ENCODE measurements around the gene MCCC1.
"Not testable (repeated sequence)": the region's sequence is repeated elsewhere in the genome, so short reads cannot be mapped to it uniquely, and the experiment has no call there.

The MCCC1 gene

DNA sequence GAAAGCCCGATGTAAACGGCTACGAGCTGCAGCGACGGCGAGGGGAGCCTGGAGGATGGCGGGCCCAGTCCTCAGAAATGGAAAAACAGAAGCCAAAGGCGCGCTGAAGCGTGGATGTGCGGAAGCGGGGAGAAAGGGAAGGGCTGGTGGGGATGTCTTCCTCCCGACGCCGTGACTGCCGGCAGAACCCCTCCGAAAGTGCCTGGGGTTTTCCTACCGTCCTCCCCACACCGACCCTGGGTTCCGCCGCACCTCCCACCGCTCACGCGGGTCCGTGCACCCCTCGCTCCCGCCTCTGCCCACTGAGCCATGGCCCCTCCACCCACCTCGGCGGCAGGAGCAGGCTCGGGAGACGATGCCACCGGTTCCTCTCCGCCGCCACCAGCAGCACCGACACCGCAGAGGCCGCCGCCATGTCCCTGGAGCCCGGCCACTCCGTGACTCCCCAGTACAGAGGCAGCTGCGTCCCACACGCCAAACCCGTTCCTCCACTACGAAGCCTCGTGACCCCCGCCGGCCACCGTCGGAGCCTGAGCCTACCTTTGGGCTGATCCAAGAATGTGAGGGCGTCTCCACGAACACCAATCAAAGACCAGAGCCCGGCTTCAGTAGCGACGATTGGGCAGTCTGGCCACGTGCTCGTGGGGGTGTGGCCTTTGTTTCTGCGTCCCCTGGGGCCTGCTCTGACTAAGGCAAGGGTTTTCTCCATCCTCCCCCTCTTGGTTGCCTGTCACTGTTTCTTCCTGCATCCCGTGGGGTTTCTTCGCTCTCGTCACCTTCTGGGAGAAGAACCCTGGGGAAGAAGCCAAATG is at the start of gene MCCC1:
TSS of gene MCCC1 (minus strand) at position 471 of the 812 bp plus-strand sequence. CDS start at position 415, 56 bp downstream.
- peak; percentile 99 for DNase-seq (ENCODE audit: low read depth, low spot score)

DNA sequence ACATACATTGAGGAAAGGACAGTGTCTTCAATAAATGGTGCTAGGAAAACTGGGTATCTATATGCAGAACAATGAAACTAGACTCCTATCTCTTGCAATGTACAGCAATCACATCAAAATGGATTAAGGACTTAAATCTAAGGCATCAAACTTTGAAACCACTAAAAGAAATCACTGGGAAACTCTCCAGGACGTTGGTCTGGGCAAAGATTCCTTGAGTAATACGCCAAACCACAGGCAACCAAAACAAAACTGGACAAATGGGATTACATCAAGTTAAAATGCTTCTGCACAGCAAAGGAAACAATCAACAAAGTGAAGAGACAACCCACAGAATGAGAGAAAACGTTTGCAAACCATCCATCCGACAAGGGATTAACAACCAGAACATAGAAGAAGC is 48.8 kb upstream of the MCCC1 start:
- DNase-seq (ENCODE audit: low read depth, low spot score): peak; percentile 93

DNA sequence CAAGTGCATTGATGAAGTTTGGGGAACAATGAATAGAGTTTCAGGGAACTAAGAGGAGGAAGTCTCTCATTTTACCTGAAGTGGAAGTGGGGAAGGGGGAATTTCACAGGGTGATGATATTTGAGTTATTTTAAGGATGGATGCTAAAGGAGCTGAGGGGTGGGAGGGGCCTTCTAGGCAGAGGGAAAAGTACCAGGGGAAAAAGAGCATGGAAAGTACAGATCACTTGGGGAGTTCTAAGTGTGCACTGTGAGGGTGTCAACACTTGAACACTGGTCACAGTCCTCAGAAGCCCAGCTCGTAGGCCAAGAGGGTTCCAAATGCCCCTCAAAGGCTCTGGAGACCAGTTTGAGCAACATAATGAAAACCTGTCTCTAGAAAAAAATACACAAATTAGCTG is 45.1 kb upstream of the MCCC1 start:
- DNase-seq (ENCODE audit: low read depth, low spot score): no peak

DNA sequence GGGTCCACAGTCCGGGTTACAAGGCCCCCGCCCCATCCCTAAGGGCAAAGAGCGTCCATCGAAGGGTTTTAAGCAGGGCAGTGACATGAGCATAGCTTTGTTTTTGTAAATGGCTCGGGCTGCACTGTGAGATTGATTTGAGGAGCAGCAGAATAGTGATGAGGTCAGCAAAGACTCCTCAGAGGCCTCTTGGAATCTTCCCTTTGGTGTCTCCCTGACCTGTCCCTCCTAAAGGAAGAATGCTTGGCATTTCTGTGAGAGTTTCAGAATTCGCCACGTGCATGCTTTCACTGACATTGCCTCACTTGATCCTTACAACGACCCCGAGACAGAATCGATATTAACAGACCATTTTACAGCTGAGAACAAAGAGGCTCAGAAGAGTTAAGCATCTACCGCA is 42.9 kb upstream of the MCCC1 start:
- DNase-seq (ENCODE audit: low read depth, low spot score): no peak

DNA sequence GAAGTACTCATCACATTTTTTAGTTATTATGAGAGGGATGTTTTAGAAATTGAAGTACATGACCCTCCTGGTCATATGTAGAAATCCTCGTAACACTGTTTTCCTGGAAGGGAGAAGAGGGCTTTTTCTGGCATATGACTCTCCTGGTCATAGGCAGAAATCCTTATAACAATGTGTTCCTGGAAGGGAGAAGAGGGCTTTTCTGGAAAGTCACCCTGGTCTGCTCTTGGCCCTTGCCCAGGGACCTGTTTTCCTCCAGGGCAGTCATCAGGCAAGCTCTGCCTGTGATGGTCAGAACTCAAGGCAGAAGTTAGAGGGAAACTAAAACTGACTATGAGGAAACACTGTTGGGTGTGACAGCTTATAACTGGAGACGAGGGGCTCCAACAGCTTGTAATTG is 35.5 kb upstream of the MCCC1 start:
- no peak for DNase-seq (ENCODE audit: low read depth, low spot score)

DNA sequence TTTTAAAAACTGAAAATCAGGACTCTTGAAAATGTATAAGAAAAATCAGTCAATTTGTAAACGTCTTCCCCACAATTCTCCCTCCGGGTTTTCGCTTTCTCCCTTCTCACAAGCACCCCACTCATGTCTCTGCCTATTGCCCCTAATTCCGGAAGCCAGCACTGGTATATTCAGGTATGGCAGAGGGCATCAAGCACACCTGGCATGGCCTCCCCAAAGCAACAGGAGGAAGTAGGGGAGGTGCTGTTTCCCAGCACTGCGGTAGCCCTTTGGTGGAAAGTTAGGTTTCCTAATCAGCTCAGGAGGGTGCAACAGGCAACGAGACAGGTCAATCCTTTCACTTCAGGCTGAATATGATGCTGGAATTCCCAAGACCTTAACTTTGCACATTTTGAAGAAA is 33.1 kb upstream of the MCCC1 start:
- no peak for DNase-seq (ENCODE audit: low read depth, low spot score)

DNA sequence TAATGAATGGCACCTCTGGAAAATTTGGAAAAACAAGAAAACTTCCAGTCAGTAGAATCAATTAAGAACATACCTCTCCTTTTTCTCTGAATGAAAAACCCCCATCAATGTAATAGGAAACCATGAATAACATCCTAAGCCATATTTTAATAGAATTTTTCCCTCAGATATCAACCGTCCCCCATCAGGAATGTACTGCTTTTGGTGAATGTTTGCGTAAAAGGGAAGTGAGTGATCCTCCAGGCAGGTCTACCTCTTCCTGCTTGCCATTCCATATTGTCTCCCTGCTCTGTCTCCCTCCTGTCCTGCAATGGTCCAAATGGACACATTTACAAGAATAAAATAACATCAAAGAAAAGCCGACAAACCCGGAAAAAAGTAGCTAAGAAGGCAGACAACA is 32.4 kb upstream of the MCCC1 start:
- DNase-seq (ENCODE audit: low read depth, low spot score): no peak

DNA sequence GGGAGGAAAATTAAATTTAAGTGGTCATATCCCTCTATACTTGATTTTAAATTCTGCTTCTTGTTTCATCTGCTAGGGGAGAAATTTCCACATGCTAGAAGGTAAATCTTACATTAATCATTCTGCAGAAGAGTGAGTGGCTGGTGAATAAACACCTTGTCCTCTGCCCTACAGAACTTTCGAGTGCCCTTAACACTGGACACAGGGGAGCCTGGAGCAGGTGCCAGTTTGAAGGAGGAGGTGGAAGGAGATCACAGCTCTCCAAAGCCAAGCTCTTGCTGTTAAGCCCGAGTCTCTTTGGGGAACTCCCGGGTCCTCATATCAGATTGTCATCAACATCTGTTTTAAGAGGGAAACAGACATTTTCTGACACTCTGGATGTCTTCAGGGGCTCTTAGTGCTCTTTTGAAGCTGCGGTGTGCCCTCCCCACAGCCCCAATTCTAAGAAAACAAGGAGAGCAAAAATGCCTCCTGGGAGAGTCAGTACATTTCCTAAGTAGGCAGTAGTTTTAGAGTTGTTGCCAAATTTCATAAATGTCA is 32.0 kb upstream of the MCCC1 start:
- no peak for DNase-seq (ENCODE audit: low read depth, low spot score)

DNA sequence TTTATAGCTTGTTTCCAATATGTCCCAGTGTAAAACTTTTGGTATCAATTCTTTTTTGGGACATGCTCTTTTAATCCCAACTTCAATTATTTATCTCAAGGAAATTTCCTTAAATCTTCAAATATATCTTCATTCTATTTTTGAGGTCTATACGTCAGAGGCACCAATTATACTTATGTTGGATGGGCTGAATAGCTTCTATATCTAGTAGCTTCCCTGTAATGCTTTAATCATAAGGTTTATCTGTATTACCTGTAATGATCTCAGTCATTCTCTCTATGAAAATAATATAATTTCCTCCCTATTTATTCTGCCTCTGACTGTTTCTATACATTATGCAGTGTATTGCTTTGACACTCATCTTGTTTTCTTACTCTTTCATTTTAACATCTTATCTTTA is 29.9 kb upstream of the MCCC1 start:
- no peak for DNase-seq (ENCODE audit: low read depth, low spot score)

DNA sequence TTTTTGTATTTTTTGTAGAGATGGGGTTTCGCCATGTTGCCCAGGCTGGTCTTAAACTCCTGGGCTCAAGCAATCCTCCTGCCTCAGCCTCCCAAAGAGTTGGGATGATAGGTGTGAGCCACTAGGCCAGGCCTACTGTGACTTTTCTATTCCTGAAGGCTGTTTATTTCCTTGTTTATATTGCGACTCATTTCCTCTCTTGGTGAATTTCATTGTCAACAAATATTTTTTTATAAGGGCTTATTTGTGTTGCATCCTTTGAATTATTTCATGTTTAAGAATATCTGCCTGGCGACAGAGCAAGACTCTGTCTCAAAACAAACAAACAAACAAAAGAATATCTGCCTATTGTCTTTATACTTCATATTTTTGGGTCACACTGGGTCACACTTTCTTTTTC is 29.4 kb upstream of the MCCC1 start:
- no peak for DNase-seq (ENCODE audit: low read depth, low spot score)

DNA sequence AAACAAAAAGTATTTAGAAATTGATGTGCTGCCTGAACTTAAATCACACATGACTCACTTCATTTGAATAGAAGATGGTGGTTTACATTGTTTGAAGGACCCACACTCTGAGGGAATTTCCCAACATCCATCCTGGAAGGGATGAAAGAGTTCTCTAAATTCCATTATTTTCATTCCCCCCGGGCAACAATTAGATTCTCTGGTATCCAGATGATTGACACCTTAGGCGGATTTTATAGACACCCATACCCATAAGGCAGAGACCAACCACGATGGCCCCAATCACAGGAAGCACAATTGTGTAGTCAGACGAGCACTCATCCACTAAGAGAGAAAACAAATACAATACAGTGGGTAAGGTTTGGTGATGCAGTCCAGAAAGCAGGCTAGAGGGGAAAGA is 24.6 kb upstream of the MCCC1 start:
- DNase-seq (ENCODE audit: low read depth, low spot score): peak; percentile 68

DNA sequence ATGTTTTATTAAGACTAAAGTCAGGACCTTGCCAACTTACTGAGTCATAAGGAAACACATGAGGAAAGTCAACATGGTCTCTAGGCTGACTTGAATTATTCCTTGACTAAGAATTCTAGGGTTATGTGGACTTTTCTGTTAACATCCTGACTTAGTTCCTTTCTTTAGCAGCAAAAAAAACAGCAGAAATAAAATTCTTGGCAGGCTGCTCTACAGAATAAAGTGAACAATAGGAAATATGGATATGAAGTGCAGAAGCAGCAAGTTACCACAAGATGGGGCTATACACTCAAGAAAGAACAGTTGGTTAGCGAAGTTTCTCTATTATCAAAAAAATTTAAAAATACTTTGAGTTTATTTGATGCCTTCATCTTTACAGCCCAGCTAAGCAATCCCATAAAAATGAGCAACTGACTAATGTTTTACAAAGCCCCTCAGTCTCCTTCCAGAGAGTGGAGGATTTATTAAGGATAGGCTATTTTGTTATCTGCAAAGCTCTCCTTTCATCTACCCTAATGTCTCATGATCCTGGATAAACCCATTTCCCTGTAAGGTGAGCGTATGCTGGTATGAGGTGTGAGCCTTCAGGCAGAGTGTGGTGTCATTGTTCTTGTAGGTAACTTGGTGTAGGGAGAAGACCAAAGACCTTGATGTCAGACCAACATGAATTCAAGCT is 23.1 kb upstream of the MCCC1 start:
- DNase-seq (ENCODE audit: low read depth, low spot score): peak; percentile 65

DNA sequence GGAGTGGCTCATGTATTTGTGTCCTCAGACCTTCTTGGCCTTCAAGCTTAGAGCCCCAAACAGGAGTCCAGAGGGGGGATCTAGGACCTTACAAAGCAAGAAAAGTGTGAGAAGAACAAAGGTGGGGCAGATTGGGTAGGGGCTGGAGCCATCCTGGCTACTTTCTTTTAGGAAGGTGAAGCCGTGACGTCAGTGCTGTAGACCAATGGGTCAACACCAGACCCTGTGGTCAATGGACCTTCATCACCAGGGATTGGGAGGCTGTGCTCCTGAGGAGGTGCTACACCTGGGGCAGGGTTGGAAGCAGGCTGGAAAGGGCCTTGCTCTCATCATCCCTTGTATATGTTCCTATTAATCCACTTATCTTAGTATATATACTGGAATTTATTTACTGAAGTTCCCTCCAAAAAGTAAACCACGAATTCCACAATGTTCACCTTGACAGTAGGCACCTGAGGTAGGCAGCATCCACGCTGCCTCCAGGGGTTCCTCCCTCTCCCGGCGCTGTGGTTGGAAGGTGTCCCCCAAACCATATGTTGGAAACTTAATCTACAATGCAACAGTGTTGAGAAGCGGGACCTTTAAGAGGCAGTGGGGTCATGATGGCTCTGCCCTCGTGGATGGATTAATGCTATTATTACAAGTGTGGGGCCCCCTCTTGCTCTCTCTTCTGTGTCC is 21.4 kb upstream of the MCCC1 start:
- DNase-seq (ENCODE audit: low read depth, low spot score): no peak

DNA sequence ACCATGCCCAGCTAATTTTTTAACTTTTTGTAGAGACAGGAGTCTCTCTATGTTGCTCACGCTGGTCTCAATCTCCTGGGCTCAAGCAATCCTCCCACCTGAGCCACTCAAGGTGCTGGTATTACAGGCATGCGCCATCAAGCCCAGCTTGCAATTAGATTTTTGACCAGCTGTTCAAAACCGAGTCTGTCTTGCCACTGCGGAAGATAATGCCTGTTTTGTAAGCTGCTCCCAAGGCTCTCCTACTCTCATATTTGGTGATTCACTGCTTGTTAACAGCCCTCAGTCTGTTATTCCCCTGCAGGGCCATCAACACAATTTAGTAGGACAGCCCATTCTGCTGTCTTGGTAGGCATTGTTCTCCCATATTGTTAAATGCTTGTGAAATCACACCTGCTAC is 17.8 kb upstream of the MCCC1 start:
- no peak for DNase-seq (ENCODE audit: low read depth, low spot score)

DNA sequence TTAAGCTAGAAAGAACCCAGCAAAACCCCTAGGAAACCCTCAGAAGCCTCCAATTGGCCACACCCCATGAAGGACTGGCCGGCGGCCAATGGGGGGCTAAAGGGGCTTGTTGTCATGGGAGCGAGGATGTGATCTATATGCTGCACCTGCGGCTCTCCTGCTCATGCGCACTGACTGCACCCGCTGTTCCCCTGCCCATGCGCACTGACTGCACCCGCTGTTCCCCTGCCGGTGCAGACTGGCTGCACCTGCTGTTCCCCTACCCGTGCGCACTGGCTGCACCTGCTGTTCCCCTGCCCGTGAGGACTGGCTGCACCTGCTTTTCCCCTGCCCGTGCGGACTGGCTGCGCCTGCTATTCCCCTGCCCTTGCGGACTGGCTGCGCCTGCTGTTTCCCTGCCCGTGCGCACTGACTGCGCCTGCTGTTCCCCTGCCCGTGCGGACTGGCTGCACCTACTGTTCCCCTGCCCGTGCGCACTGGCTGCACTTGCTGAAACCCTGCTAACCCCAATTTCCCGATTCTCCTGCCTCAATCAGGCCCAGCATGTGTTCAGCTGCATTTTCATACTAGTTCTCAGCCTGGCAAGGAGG is 16.8 kb upstream of the MCCC1 start:
- DNase-seq (ENCODE audit: low read depth, low spot score): peak; percentile 27

DNA sequence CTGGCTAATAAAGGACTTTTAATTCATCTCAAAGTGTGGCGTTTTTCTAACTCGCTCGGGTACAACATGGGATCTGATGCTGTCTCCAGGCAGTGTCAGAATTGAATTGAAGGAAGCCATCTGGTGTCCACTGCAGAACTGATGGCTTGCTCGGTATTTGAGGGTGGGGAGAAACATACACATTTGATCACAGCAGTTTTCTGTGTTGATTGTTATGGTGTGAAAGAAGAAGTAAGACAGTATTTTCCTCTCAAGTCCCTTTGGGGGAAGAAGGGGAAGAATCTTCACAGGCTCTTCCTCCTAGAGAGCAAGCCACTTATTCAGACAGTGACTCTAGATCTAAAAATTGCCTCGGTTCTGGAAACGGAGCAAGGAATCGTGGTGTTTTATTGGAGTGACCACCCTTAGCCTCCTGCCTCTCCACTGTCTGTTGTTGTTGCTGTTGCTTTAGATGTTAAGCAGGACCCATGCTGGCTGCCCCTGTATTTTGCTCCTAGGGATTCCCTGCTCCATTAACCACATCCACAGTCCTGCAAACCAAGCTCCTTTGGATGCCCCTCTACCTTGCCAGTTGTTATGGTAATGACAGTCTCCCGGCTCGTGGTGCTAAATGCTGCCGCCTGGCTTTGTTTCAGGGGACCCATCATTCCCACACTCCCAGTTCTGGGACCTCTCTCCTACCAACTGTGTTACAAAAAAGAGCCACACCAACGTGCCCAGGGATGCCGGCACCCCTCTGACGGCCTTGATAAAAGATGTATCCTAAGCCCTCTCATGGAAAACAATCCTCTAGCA is 15.3 kb upstream of the MCCC1 start:
- no peak for DNase-seq (ENCODE audit: low read depth, low spot score)

DNA sequence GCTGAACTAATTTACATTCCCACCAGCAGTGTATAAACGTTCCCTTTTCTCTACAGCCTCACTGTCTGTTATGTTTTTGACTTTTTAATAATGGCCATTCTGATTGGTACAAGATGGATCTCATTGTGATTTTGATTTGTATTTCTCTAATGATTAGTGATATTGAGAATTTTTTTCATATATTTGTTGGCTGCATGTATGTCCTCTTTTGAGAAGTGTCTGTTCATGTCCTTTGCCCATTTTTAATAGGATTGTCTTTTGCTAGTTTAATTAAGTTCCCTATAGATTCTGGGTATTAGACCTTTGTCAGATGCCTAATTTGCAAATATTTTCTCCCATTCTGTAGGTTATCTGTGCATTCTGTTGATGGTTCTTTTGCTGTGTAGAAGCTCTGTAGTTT is 10.6 kb upstream of the MCCC1 start:
- DNase-seq (ENCODE audit: low read depth, low spot score): not testable (repeated sequence)

DNA sequence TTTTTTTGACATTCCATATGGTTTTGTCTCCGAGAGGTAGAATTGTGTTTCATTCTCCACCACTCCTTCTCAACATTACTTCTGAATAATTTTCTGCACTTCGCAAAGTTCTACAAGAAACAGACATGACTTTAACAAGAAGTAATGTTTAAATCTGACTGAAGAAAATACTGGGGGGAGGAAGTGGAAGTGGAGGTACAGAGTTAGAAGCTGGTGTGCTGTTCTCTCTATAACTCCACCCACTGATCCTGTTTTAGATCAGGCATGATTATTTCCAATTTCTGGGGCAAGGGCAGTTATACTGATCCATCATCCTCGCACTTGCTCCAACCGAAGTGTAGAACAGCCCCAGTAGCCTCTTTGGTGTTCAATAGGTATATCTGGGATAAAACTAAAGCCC is 9.2 kb upstream of the MCCC1 start:
- no peak for DNase-seq (ENCODE audit: low read depth, low spot score)

DNA sequence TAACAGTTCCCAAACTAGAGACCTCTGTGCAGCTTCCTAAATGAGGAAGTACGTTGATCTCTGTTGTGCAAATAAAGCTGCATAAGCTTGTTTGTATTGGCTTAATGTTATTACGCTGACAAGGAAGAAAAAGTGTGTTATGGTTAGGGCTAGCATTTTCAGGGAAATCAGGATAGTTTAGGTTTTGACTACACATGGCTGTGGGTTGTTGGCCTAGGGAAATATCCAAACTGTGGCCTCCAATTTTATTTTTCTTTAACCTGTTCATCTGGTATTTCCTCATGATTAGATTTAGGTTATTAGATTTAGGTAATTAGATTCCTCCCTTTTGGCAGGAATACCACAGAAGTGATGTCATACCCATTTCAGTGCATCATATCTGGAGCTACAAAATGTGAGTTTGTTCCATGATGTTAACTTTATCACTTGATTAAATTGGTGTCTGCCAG is 8.7 kb upstream of the MCCC1 start:
- peak; percentile 40 for DNase-seq (ENCODE audit: low read depth, low spot score)

DNA sequence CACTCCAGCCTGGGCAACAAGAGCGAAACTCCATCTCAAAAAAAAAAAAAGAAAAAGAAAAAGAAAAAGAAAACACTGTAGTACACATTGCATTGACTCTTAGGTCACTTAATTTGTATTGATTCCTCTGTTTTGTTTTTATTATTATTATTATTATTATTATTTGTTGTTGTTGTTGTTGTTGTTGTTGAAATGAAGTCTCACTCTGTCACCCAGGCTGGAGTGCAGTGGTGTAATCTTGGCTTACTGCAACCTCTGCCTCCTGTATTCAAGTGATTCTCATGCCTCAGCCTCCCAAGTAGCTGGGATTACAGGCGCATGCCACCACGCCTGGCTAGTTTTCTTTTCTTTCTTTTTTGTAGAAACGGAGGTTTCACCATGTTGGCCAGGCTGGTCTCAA is 8.1 kb upstream of the MCCC1 start:
- not testable (repeated sequence) for DNase-seq (ENCODE audit: low read depth, low spot score)

DNA sequence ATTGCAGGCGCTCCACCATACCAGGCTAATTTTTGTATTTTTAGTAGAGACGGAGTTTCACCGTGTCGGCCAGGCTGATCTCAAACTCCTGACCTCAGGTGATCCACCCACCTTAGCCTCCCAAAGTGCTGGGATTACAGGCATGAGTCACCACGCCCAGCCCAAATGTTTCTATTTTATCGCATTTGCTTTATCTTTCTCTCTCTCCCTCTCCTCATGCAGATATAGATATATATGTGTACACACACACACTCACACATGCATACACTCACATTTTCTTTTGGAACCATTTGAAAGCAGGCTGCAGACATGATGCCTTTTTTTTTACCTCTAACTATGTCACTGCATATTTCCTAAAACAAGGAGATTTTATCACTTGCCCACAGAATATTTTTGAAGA is 7.3 kb upstream of the MCCC1 start:
- DNase-seq (ENCODE audit: low read depth, low spot score): no peak

Data from astrocyte of the hippocampus (primary cell).